ENCODE data around the gene RMRP.

The RMRP gene

DNA sequence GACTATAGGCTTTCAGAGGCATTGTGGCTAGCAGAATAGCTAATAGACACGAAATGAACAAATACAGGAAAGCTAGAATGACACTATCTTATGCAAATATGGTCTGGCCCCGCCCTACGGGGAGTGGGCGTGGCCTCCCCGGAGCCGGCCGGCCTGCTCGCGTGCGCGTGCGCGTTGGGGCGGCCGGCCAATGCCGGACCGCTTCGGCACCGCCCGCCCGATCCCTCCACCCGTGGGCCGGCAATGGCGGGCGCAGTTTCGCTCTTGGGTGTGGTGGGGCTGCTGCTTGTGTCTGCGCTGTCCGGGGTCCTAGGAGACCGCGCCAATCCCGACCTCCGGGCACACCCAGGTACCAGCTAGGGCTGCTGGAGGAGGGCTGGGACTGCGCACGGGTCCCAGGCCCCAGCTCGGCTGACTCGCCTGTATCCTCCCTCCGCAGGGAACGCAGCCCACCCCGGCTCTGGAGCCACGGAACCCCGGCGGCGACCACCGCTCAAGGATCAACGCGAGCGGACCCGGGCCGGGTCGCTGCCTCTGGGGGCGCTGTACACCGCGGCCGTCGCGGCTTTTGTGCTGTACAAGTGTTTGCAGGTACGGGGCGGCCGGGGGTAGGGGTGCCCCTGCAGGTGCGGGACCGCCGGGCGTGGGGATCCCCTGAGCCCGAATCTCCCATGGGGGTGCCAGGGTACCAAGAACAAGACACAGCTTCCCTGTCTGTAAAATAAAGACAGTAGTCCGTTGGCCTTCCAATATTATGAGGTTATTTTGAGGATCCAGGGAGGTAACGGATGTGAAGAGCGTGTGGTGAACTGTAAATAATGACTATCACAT is 533 bp upstream of the RMRP start, which contains the start of gene CCDC107:
Gene CCDC107 (plus strand): TSS at position 156 of the 831 bp plus-strand sequence. CDS start 88 bp downstream, at position 244.
- H3K4me3 ChIP-seq (ENCODE audit: low read depth, low read length), result peak within 1 kb of the TSS; percentile 82
- TF ChIP-seq, protein P1, sequence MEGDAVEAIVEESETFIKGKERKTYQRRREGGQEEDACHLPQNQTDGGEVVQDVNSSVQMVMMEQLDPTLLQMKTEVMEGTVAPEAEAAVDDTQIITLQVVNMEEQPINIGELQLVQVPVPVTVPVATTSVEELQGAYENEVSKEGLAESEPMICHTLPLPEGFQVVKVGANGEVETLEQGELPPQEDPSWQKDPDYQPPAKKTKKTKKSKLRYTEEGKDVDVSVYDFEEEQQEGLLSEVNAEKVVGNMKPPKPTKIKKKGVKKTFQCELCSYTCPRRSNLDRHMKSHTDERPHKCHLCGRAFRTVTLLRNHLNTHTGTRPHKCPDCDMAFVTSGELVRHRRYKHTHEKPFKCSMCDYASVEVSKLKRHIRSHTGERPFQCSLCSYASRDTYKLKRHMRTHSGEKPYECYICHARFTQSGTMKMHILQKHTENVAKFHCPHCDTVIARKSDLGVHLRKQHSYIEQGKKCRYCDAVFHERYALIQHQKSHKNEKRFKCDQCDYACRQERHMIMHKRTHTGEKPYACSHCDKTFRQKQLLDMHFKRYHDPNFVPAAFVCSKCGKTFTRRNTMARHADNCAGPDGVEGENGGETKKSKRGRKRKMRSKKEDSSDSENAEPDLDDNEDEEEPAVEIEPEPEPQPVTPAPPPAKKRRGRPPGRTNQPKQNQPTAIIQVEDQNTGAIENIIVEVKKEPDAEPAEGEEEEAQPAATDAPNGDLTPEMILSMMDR (IDR thresholded peaks at IDR 0.05; ENCODE audit: low read depth, low read length), result no peak

GRCh38 chr9:35656831-35657545 is 831 bp downstream of the RMRP start:
- H3K4me3 ChIP-seq (ENCODE audit: low read depth, low read length), result peak overlapping the region; percentile 42
- TF ChIP-seq, protein P1 (IDR thresholded peaks at IDR 0.05; ENCODE audit: low read depth, low read length), result no peak

DNA sequence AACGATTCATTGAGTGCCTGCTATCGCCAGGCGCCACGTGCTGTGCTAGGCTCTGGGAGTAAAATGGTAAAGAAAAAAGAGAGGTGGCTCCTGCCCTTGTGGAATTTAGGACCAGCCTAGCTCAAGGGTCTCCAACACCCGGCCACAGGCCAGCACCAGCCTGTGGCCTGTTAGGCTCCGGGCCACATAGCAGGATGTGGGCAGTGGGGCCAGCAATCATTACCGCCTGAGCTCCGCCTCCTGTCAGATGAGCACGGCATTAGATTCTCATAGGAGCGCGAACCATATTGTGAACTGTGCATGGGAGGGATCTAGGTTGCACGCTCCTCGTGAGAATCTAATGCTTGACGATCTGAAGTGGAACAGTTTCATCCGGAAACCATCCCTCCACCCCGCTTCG is 1.5 kb downstream of the RMRP start:
- TF ChIP-seq, protein P1 (IDR thresholded peaks at IDR 0.05; ENCODE audit: low read depth, low read length), result no peak
- no peak overlapping the region for H3K4me3 ChIP-seq (ENCODE audit: low read depth, low read length)

DNA sequence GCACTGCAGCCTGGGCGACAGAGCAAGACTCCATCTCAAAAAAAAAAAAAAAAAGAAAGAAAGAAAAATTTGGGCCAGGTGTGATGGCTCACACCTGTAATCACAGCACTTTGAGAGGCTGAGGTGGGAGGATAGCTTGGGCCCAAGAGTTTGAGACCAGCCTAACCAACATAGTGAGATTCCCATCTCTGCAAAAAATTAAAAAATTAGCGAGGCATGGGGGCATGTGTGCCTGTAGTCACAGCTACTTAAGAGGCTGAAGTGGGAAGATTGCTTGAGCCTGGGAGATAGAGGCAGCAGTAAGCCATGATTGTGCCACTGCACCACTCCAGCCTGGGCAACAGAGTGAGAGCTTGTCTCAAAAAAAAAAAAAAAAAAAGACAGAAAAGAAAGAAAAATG is 4.2 kb downstream of the RMRP start:
- TF ChIP-seq, protein P1 (IDR thresholded peaks at IDR 0.05; ENCODE audit: low read depth, low read length), result no peak
- H3K4me3 ChIP-seq (ENCODE audit: low read depth, low read length), result no peak overlapping the region

- TF ChIP-seq, protein P1 (IDR thresholded peaks at IDR 0.05; ENCODE audit: low read depth, low read length), result no peak
- H3K4me3 ChIP-seq (ENCODE audit: low read depth, low read length), result no peak overlapping the region
Observed at GRCh38 chr9:35652829-35653209, 5.0 kb downstream of the RMRP start.

- no peak overlapping the region for H3K4me3 ChIP-seq (ENCODE audit: low read depth, low read length)
- TF ChIP-seq, protein P1 (IDR thresholded peaks at IDR 0.05; ENCODE audit: low read depth, low read length), result no peak
Observed at GRCh38 chr9:35651956-35652828, 5.6 kb downstream of the RMRP start.
